Karpas-422 (cell line): ENCODE results near the gene RPS6KB2. TPM values are rescaled to one million over a fixed set of nuclear protein-coding genes. Genes with fewer than 3 reads are reported as not detected.

Experiments
- DNase-seq: peaks from one replicate; pipeline ENCODE4 v3.0.0-alpha.2; 2015
- H2AFZ ChIP-seq: fragments of 200-600 bp; sonication (generic); 2 replicates; pipeline ENCODE4 v1.6.1; 2014; ENCODE audit warnings: antibody characterized with exemption, low read length, mixed read lengths
- H3K27ac ChIP-seq: fragments of 200-600 bp; sonication (generic); 2 replicates; pipeline ENCODE4 v1.5.1; 2014; ENCODE audit warnings: mild to moderate bottlenecking, low read length, moderate library complexity
- H3K27me3 ChIP-seq: fragments of 200-600 bp; sonication (generic); 2 replicates; pipeline ENCODE4 v1.6.1; 2014; ENCODE audit warnings: low read length, mixed read lengths
- H3K36me3 ChIP-seq: fragments of 200-600 bp; sonication (generic); 2 replicates; pipeline ENCODE4 v1.6.1; 2014; ENCODE audit warnings: low read length, mixed read lengths; ENCODE audit not compliant: insufficient read depth
- H3K4me1 ChIP-seq: fragments of 200-600 bp; sonication (generic); 2 replicates; pipeline ENCODE4 v1.6.1; 2014; ENCODE audit warnings: mild to moderate bottlenecking, low read length, mixed read lengths
- H3K4me2 ChIP-seq: fragments of 200-600 bp; sonication (generic); 2 replicates; pipeline ENCODE4 v1.6.1; 2014; ENCODE audit warnings: low read length, low read depth, mild to moderate bottlenecking; ENCODE audit not compliant: poor library complexity, severe bottlenecking
- H3K4me3 ChIP-seq: fragments of 200-600 bp; sonication (generic); 2 replicates; pipeline ENCODE4 v1.5.1; 2014; ENCODE audit warnings: mild to moderate bottlenecking, antibody characterized with exemption, low read length, mixed read lengths
- H3K79me2 ChIP-seq: fragments of 200-600 bp; sonication (generic); 2 replicates; pipeline ENCODE4 v1.6.1; 2014; ENCODE audit warnings: mild to moderate bottlenecking, low read length, mixed read lengths
- H3K9ac ChIP-seq: fragments of 200-600 bp; sonication (generic); 2 replicates; pipeline ENCODE4 v1.6.0; 2014; ENCODE audit warnings: low read length
- H3K9me2 ChIP-seq: fragments of 200-600 bp; sonication (generic), shearing (Covaris generic); replicated peaks from 2 replicates; pipeline ENCODE4 v1.6.0; 2014; ENCODE audit warnings: mild to moderate bottlenecking, low read length, moderate library complexity; ENCODE audit not compliant: insufficient read depth
- H3K9me3 ChIP-seq: fragments of 300-700, 200-600 bp; sonication (generic); 2 replicates; pipeline ENCODE4 v1.6.1; 2014; ENCODE audit warnings: low read length, mixed read lengths
- H4K20me1 ChIP-seq: fragments of 200-600 bp; sonication (generic); 2 replicates; pipeline ENCODE4 v1.6.1; 2014; ENCODE audit warnings: mild to moderate bottlenecking, antibody characterized with exemption, low read length, low read depth; ENCODE audit not compliant: insufficient read depth
- total RNA-seq: library from RNA; depleted of rRNA; stranded (reverse); fragments of >200 nt; shearing (Covaris generic); gene quantifications from 2 replicates; pipeline ENCODE4 v1.2.3, GENCODE V29; 2014; ENCODE audit warnings: low replicate concordance

The RPS6KB2 gene
- total RNA-seq, 1 experiment from 2014 or later: 48.9 TPM

GRCh38 chr11:67449116-67449844, 21.0 kb downstream of the RPS6KB2 start:
- Histone ChIP-seq H3K4me1 (peaks cover 25% of the 10 kb centered on the region), H2AFZ (no peak overlapping the region), H3K27me3 (no peaks in the 10 kb centered on the region), H3K4me2 (no peak overlapping the region), H4K20me1 (no peaks in the 10 kb centered on the region), H3K27ac (no peak overlapping the region), H3K9me2 (no peaks in the 10 kb centered on the region), H3K9me3 (no peaks in the 10 kb centered on the region), H3K36me3 (no peaks in the 10 kb centered on the region), H3K4me3 (no peak overlapping the region), H3K79me2 (no peaks in the 10 kb centered on the region), H3K9ac (no peak overlapping the region)
- no peak for DNase-seq

- H2AFZ ChIP-seq: no peak overlapping the region
- H3K27me3 ChIP-seq: no peaks in the 10 kb centered on the region
- no peak overlapping the region for H3K9ac ChIP-seq
- H3K4me3 ChIP-seq: no peak overlapping the region
- H3K9me2 ChIP-seq: no peaks in the 10 kb centered on the region
- no peaks in the 10 kb centered on the region for H3K36me3 ChIP-seq
- peaks cover 12% of the 10 kb centered on the region for H3K4me1 ChIP-seq
- no peak for DNase-seq
- H3K79me2 ChIP-seq: no peaks in the 10 kb centered on the region
- no peaks in the 10 kb centered on the region for H3K9me3 ChIP-seq
- no peaks in the 10 kb centered on the region for H4K20me1 ChIP-seq
- no peak overlapping the region for H3K27ac ChIP-seq
- H3K4me2 ChIP-seq: no peak overlapping the region
Measured at GRCh38 chr11:67450796-67451657, 22.7 kb downstream of the RPS6KB2 start.

- H3K27me3 ChIP-seq: no peaks in the 10 kb centered on the region
- no peak overlapping the region for H3K9ac ChIP-seq
- H2AFZ ChIP-seq: no peak overlapping the region
- no peak overlapping the region for H3K27ac ChIP-seq
- H3K4me1 ChIP-seq: peaks cover 8% of the 10 kb centered on the region
- H3K36me3 ChIP-seq: no peaks in the 10 kb centered on the region
- no peaks in the 10 kb centered on the region for H3K9me2 ChIP-seq
- no peak overlapping the region for H3K4me3 ChIP-seq
- H4K20me1 ChIP-seq: no peaks in the 10 kb centered on the region
- no peak overlapping the region for H3K4me2 ChIP-seq
- no peaks in the 10 kb centered on the region for H3K9me3 ChIP-seq
- no peaks in the 10 kb centered on the region for H3K79me2 ChIP-seq
- DNase-seq: no peak
Measured at GRCh38 chr11:67451658-67451976, 23.3 kb downstream of the RPS6KB2 start.

- no peak within 1 kb of the TSS for H3K4me2 ChIP-seq
Measured at GRCh38 chr11:67452141-67452952, 24.1 kb downstream of the RPS6KB2 start, which contains the start of gene GPR152. Gene GPR152, minus strand, starts transcription at chr11:67452729. Its CDS starts 5 bp downstream, at chr11:67452724.

GRCh38 chr11:67453816-67454732, 25.8 kb downstream of the RPS6KB2 start:
- H2AFZ ChIP-seq: no peak overlapping the region
- peaks cover 12% of the 10 kb centered on the region for H3K4me1 ChIP-seq
- no peaks in the 10 kb centered on the region for H3K36me3 ChIP-seq
- no peak overlapping the region for H3K27ac ChIP-seq
- no peaks in the 10 kb centered on the region for H3K27me3 ChIP-seq
- H3K9me3 ChIP-seq: no peaks in the 10 kb centered on the region
- no peak overlapping the region for H3K9ac ChIP-seq
- no peak for DNase-seq
- no peak overlapping the region for H3K4me2 ChIP-seq
- H3K4me3 ChIP-seq: no peak overlapping the region
- H3K79me2 ChIP-seq: no peaks in the 10 kb centered on the region
- no peaks in the 10 kb centered on the region for H4K20me1 ChIP-seq
- H3K9me2 ChIP-seq: no peaks in the 10 kb centered on the region

More at GRCh38 chr11:67452141-67452952, 24.1 kb downstream of the RPS6KB2 start, which contains the start of gene GPR152:
- Histone ChIP-seq H3K9me2 (no peaks in the 10 kb centered on the region), H3K4me3 (no peak within 1 kb of the TSS), H4K20me1 (no peaks in the 10 kb centered on the region), H3K36me3 (no peaks in the 10 kb centered on the region), H2AFZ (no peak within 1 kb of the TSS), H3K4me1 (peaks cover 5% of the 10 kb centered on the region), H3K9ac (no peak within 1 kb of the TSS), H3K79me2 (no peaks in the 10 kb centered on the region), H3K27ac (no peak within 1 kb of the TSS), H3K9me3 (no peaks in the 10 kb centered on the region), H3K27me3 (no peaks in the 10 kb centered on the region)
- DNase-seq: no peak

GRCh38 chr11:67455054-67455453, 26.8 kb downstream of the RPS6KB2 start, which contains the start of gene CABP4:
Gene CABP4, plus strand, starts transcription at chr11:67455354. Its CDS starts 70 bp downstream, at chr11:67455424.
- H3K9me3 ChIP-seq: no peaks in the 10 kb centered on the region
- no peaks in the 10 kb centered on the region for H3K36me3 ChIP-seq
- peaks cover 17% of the 10 kb centered on the region for H3K4me1 ChIP-seq
- H3K9ac ChIP-seq: no peak within 1 kb of the TSS
- no peak within 1 kb of the TSS for H3K4me3 ChIP-seq
- no peaks in the 10 kb centered on the region for H3K9me2 ChIP-seq
- no peaks in the 10 kb centered on the region for H4K20me1 ChIP-seq
- DNase-seq: no peak
- H3K4me2 ChIP-seq: no peak within 1 kb of the TSS
- H3K27ac ChIP-seq: no peak within 1 kb of the TSS
- no peaks in the 10 kb centered on the region for H3K27me3 ChIP-seq
- H2AFZ ChIP-seq: no peak within 1 kb of the TSS
- H3K79me2 ChIP-seq: no peaks in the 10 kb centered on the region

GRCh38 chr11:67456068-67456705, 27.9 kb downstream of the RPS6KB2 start:
- H2AFZ ChIP-seq: no peak overlapping the region
- no peak overlapping the region for H3K9ac ChIP-seq
- H4K20me1 ChIP-seq: no peaks in the 10 kb centered on the region
- H3K4me2 ChIP-seq: no peak overlapping the region
- no peak overlapping the region for H3K4me3 ChIP-seq
- no peak for DNase-seq
- H3K27ac ChIP-seq: no peak overlapping the region
- no peaks in the 10 kb centered on the region for H3K79me2 ChIP-seq
- no peaks in the 10 kb centered on the region for H3K36me3 ChIP-seq
- H3K9me3 ChIP-seq: no peaks in the 10 kb centered on the region
- H3K4me1 ChIP-seq: peaks cover 25% of the 10 kb centered on the region
- no peaks in the 10 kb centered on the region for H3K27me3 ChIP-seq
- no peaks in the 10 kb centered on the region for H3K9me2 ChIP-seq
